HG02623 (cell line): ENCODE data around the gene ACTG2.
A peak's percentile ranks its signal among the peaks of the same experiment; 100 is the strongest.
"Not testable (repeated sequence)": the region's sequence is repeated elsewhere in the genome, so short reads cannot be mapped to it uniquely, and the experiment has no call there.

Experiments
- ATAC-seq: cut with Tn5 transposase; IDR thresholded peaks from one replicate; pipeline ENCODE4 v1.9.1; 2021; ENCODE audit warnings: moderate library complexity; ENCODE audit not compliant: unreplicated experiment

The ACTG2 gene

GRCh38 chr2:73891276-73891901, 1.4 kb upstream of the ACTG2 start:
- no peak for ATAC-seq

GRCh38 chr2:73893764-73894474, 1.1 kb downstream of the ACTG2 start:
- ATAC-seq, result no peak

GRCh38 chr2:73894475-73894850, 1.7 kb downstream of the ACTG2 start:
- ATAC-seq, result no peak

- ATAC-seq, result no peak
Measured at GRCh38 chr2:73894877-73895276, 2.1 kb downstream of the ACTG2 start.

GRCh38 chr2:73895473-73895872, 2.7 kb downstream of the ACTG2 start:
- ATAC-seq, result no peak

- peak; percentile 74 for ATAC-seq
Measured at GRCh38 chr2:73896362-73897239, 3.8 kb downstream of the ACTG2 start.

- no peak for ATAC-seq
Measured at GRCh38 chr2:73897240-73897583, 4.4 kb downstream of the ACTG2 start.

GRCh38 chr2:73897934-73898333, 5.1 kb downstream of the ACTG2 start:
- ATAC-seq, result no peak

- ATAC-seq, result no peak
Measured at GRCh38 chr2:73899801-73900336, 7.1 kb downstream of the ACTG2 start.

- no peak for ATAC-seq
Measured at GRCh38 chr2:73901143-73901542, 8.3 kb downstream of the ACTG2 start.

- no peak for ATAC-seq
Measured at GRCh38 chr2:73902284-73902683, 9.5 kb downstream of the ACTG2 start.

GRCh38 chr2:73903313-73903712, 10.5 kb downstream of the ACTG2 start:
- ATAC-seq, result no peak

- ATAC-seq, result not testable (repeated sequence)
Measured at GRCh38 chr2:73903949-73904613, 11.3 kb downstream of the ACTG2 start.

- no peak for ATAC-seq
Measured at GRCh38 chr2:73904952-73905351, 12.1 kb downstream of the ACTG2 start.

GRCh38 chr2:73906847-73907505, 14.2 kb downstream of the ACTG2 start:
- no peak for ATAC-seq

- ATAC-seq, result no peak
Measured at GRCh38 chr2:73907840-73908452, 15.1 kb downstream of the ACTG2 start.

- no peak for ATAC-seq
Measured at GRCh38 chr2:73908689-73909652, 16.2 kb downstream of the ACTG2 start.

- ATAC-seq, result no peak
Measured at GRCh38 chr2:73910873-73911547, 18.2 kb downstream of the ACTG2 start.
